Psoas muscle (tissue), 8 donors: ENCODE data around the gene TRIM41. TPM values are rescaled to one million over a fixed set of nuclear protein-coding genes. Genes with fewer than 3 reads are reported as not detected.

Experiments
- ATAC-seq, 4 donors: fragments of 200-7000 bp; cut with Tn5 transposase; one replicate each; pipeline ENCODE4 v1.9.1; 2020; ENCODE audit warnings: moderate library complexity in 3 of 4, mild to moderate bottlenecking in 2 of 4
- DNase-seq, 2 donors: peaks; one replicate each; pipeline ENCODE4 v3.0.0-alpha.2; 2020
- H3K27ac ChIP-seq: fragments of 200-600 bp; one replicate; pipeline ENCODE4 v1.8.0; 2022
- H3K27me3 ChIP-seq, 3 donors: fragments of 200-600 bp in 1 of 3; one replicate each; pipeline versions ENCODE4 v1.6.1 to v1.8.0; 2013 to 2022; ENCODE audit warnings: low read length in 2 of 3, mild to moderate bottlenecking in 2 of 3, moderate library complexity in 1 of 3; ENCODE audit not compliant: insufficient read depth in 3 of 3
- H3K36me3 ChIP-seq, 2 donors: fragments of 200-600 bp in 1 of 2; one replicate each; pipeline versions ENCODE4 v1.6.1 to v1.8.0; 2013 to 2022; ENCODE audit warnings: low read depth in 1 of 2, mild to moderate bottlenecking in 1 of 2, moderate library complexity in 1 of 2; ENCODE audit not compliant: insufficient read depth in 1 of 2
- H3K4me1 ChIP-seq: fragments of 200-600 bp; one replicate; pipeline ENCODE4 v1.8.0; 2022
- H3K4me3 ChIP-seq: fragments of 200-600 bp; one replicate; pipeline ENCODE4 v1.8.0; 2022; ENCODE audit warnings: mild to moderate bottlenecking
- H3K9me3 ChIP-seq: fragments of 200-600 bp; one replicate; pipeline ENCODE4 v1.8.0; 2022
- CTCF ChIP-seq: fragments of 200-600 bp; IDR thresholded peaks from one replicate; pipeline ENCODE4 v1.8.0; 2022; ENCODE audit warnings: antibody characterized with exemption
- WGBS, 3 donors: extraction: QIAGEN DNeasy Blood & Tissue Kit; methylation state at CpG; one replicate each; pipeline versions ENCODE4 v1.1.6 to v1.1.7; 2013; 5-methylcytosine and 5-hydroxymethylcytosine counted together
- intact Hi-C, 2 donors: fragments of 100-400 bp; cut with DNase I; formaldehyde crosslinking; loops; one replicate each; pipeline versions ENCODE4 v1.11.0 to v1.14.2; 2022
- polyA plus RNA-seq, 3 donors: library from polyadenylated mRNA; stranded (reverse); fragments of 200-250 nt; gene quantifications; one replicate each; pipeline ENCODE4 v1.2.3, GENCODE V29; 2013
- total RNA-seq, 4 donors: library from RNA; stranded (reverse); fragmentation: NEBNext Ultra II Directional in 2 of 4; extraction: Animal tissue kit (Norgen Biotek cat#: 25700) in 2 of 4; gene quantifications; one replicate each; pipeline versions ENCODE4 v1.2.1 to v1.2.4, GENCODE V29; 2021 to 2023
- donor health status: healthy with polysubstance abuse.
- donor health status: DM: no; HTN: no; CAD: no; lungs with moderate emphysema.
- donor health status: Bipolar disorder and iron deficiency.
- donor health status: healthy.
- donor health status: DM: yes; HTN: yes; CAD: no.
- donor health status: DM: no; HTN: no; CAD: no.
- donor health status: DM: no; HTN: no; CAD: no.
- donor health status: DM: yes; HTN: yes; CAD: no.

Gene TRIM41
- total and polyA plus RNA-seq, 7 donors, result 12.5 to 44.0 (median 30.3) TPM

DNA sequence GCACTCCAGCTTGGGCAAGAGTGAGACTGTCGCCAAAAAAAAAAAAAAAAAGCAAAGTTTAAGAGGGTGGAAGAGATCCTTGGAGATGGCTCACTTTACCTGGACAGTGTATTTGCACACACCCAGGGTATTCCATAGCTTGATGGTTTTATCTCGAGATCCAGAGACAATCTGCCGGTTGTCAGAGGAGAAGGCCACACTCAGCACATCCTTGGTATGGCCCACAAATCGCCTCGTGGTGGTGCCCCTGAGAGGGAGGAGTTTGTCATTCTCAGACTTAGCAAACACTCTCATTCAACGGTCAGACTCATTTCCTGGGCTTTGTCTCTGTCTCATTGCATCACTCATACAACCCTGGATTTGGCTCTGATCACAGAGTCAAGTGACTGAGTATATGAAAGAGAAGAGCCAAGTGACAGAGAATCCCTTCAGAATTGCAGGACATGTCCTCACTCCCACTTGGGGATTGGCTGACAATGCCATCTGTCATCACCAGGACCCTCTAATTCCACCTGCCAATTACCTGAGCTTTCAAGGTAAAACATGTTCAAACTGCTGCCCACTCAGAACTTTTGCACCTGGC is 18.4 kb downstream of the TRIM41 start:
- Histone ChIP-seq H3K4me1 (peaks cover 32% of the 10 kb centered on the region), H3K9me3 (no peaks in the 10 kb centered on the region), H3K36me3 (peaks cover 12 to 59% of the 10 kb centered on the region in 2 donors), H3K4me3 (peak overlapping the region; percentile 95), H3K27ac (peak overlapping the region; percentile 98), H3K27me3 (no peaks in the 10 kb centered on the region)
- TF ChIP-seq CTCF, result no peak
- WGBS, 3 donors, result 36 to 49% (median 44%) methylated on average over 6 of the region's 6 CpGs
- intact Hi-C loops, result no loop called here
- DNase-seq (peak in 1 of 2 donors; percentile 68), ATAC-seq (peak; percentile 4 to 43 (median 38))

DNA sequence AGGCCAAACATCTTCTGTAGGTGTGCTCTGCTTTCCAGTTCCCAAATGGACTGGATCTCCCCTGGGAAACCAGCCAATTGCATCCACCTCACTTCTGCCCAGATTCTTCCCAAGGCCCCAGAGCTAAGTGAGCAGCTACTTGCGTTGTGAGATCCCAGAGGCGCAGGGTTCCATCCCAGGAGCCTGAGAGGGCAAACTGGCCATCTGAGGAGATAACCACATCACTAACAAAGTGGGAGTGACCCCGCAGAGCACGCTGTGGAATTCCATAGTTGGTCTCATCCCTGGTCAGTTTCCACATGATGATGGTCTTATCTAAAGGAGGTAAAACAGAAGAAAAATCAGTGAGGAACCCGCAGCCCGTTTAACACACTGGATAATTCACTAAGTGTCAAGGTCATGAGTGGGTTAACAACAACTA is 19.0 kb downstream of the TRIM41 start:
- WGBS, 3 donors, result 39 to 47% (median 39%) methylated on average over 6 of the region's 6 CpGs
- Histone ChIP-seq H3K4me3 (peak overlapping the region; percentile 95), H3K4me1 (peaks cover 32% of the 10 kb centered on the region), H3K9me3 (no peaks in the 10 kb centered on the region), H3K27ac (peak overlapping the region; percentile 98), H3K36me3 (peaks cover 8 to 53% of the 10 kb centered on the region in 2 donors), H3K27me3 (no peaks in the 10 kb centered on the region)
- TF ChIP-seq CTCF, result no peak
- intact Hi-C loops, result no loop called here
- ATAC-seq (no peak), DNase-seq (no peak)

DNA sequence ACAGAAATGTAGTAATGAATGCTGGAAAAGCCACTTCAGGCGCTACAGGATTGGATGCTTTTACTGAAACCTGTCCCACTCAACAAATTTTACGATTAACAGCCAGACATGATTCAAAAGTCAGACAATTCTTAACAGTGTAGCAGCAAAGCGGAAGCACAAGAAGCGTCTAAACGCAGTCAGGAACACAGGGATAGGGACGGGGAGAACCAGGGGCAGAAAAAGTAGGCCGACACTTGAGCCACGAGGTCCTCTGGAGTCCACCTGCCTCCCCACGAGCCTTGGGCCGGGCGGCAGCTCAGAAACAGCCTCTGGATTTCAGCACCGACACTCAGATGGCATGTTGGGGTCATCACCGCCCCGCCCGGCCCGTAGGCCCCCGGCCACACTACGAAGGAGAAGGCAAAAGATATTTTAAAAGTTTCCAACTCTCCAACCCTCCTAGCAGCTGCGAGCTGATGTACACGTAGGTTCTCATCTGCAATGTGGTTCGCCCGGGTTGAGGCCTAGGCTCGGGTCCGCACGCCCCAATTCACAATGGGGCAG is 20.0 kb downstream of the TRIM41 start:
- H3K4me1 ChIP-seq, result peaks cover 38% of the 10 kb centered on the region
- H3K27ac ChIP-seq, result peak overlapping the region; percentile 98
- DNase-seq (peak in 1 of 2 donors; percentile 62), ATAC-seq (peak in 2 of 4 donors; percentile 0 to 3)
- no peaks in the 10 kb centered on the region for H3K9me3 ChIP-seq
- TF ChIP-seq CTCF, result no peak
- 1 to 2% (median 2%) methylated on average over 25 of the region's 25 CpGs for WGBS, 3 donors
- H3K27me3 ChIP-seq, result no peaks in the 10 kb centered on the region
- peak overlapping the region; percentile 95 for H3K4me3 ChIP-seq
- intact Hi-C loops, result loop anchor here in 1 of 2 donors (1.0 kb wide), 1 partner anchor 20 kb away; the partner anchor contains the start of gene TRIM41
- H3K36me3 ChIP-seq, result peaks cover 7 to 43% of the 10 kb centered on the region in 2 donors

GRCh38 chr5:181243564-181244343 is 20.7 kb downstream of the TRIM41 start, which contains the start of gene RACK1:
TSS of gene RACK1 (minus strand) at chr5:181243906. CDS start at chr5:181243800, 106 bp downstream.
- H3K27me3 ChIP-seq, result no peaks in the 10 kb centered on the region
- H3K9me3 ChIP-seq, result no peaks in the 10 kb centered on the region
- ATAC-seq (peak; percentile 69 to 72 (median 72)), DNase-seq (peak; percentile 90 to 93)
- intact Hi-C loops, result loop anchor here (1.0 to 2.0 kb wide), 2 partner anchors 17 to 20 kb away; partner anchors contain the start of genes TRIM41 (in 1 of the 2) and TRIM52 (in 1 of the 2)
- H3K27ac ChIP-seq, result peak within 1 kb of the TSS; percentile 98
- peaks cover 45% of the 10 kb centered on the region for H3K4me1 ChIP-seq
- H3K36me3 ChIP-seq, result peaks cover 7 to 36% of the 10 kb centered on the region in 2 donors
- peak within 1 kb of the TSS; percentile 95 for H3K4me3 ChIP-seq
- no peak for TF ChIP-seq CTCF
- 0% methylated on average over 50 of the region's 50 CpGs for WGBS, 3 donors
